GM21423 (cell line): ENCODE results near the gene FADD.

Source experiments
- ATAC-seq: cut with Tn5 transposase; IDR thresholded peaks from one replicate; pipeline ENCODE4 v1.9.1; 2021; ENCODE audit warnings: mild to moderate bottlenecking, moderate library complexity; ENCODE audit not compliant: unreplicated experiment

Gene FADD, protein sequence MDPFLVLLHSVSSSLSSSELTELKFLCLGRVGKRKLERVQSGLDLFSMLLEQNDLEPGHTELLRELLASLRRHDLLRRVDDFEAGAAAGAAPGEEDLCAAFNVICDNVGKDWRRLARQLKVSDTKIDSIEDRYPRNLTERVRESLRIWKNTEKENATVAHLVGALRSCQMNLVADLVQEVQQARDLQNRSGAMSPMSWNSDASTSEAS

DNA sequence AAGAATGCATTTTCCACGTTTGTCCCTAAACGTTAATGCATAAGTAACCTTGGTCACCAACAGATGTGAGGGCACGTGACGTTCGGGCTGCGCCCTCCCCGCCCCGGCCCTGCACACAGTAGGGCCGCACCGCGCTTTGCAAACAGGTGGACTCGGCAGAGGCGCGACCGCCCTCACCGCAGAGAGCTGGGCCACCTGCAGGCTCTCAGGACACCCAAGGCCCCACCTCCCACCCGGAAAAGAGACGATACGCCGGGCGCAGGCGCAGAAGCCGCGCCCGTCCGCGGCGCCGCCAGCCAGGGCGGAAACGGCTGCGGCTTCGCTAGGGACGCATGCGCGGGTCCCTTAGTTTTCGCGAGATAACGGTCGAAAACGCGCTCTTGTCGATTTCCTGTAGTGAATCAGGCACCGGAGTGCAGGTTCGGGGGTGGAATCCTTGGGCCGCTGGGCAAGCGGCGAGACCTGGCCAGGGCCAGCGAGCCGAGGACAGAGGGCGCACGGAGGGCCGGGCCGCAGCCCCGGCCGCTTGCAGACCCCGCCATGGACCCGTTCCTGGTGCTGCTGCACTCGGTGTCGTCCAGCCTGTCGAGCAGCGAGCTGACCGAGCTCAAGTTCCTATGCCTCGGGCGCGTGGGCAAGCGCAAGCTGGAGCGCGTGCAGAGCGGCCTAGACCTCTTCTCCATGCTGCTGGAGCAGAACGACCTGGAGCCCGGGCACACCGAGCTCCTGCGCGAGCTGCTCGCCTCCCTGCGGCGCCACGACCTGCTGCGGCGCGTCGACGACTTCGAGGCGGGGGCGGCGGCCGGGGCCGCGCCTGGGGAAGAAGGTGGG, at the start of gene FADD:
TSS of gene FADD (plus strand) at position 377 of the 831 bp plus-strand sequence. CDS start at position 541, 164 bp downstream.
- peak; percentile 75 for ATAC-seq

DNA sequence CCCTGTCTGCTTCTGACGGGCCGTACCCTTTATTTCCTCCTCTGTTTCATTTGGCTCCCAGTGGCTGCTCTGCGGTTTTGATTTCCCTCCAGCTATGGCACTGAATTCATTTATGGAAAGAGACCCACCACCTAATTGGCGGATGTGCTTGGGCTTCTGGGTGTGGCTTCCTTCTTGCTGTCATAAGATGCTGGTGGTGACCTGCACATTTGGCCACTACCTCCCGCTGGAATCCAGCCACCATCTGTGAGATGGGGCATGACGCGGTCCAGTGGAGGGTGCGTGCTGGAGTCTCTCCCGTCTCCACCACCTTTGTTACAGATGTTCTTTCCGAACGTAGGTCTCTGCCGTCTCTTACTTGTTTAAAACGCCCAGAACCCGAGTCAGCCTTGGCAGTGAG, 47.7 kb upstream of the FADD start:
- no peak for ATAC-seq

DNA sequence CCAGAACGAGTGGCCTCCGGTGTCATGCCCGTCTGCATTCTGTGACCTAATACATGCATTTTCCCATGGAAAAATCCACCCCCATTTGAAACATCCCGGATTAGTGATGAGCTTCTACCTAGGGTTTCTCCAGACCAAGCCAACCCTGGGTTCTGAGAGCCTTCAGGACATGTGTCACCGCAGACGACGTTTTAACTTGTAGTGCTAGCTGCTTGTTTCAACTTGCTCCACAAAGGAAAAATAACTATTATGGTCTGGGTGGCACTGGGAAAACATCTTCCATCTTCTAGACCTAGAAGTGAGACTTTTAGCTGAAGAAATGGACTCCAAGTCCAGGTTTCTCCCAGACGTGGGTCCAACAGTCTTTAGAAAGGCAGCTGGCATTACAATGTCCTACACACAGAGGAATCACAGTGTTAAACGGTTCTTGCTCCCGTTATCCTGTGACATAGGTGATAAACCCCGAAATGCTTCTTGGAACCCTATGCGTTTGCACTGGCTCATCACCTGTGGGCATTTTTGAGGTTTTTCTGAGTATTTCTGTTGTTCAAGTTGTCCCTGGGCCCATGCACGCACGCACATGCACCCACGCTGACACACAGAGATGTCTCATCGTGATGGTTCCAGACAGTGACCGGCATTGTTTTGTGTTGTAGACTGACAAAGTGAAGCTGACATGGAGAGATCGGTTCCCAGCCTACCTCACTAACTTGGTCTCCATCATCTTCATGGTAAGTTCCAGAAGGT, 46.6 kb upstream of the FADD start:
- ATAC-seq: no peak

DNA sequence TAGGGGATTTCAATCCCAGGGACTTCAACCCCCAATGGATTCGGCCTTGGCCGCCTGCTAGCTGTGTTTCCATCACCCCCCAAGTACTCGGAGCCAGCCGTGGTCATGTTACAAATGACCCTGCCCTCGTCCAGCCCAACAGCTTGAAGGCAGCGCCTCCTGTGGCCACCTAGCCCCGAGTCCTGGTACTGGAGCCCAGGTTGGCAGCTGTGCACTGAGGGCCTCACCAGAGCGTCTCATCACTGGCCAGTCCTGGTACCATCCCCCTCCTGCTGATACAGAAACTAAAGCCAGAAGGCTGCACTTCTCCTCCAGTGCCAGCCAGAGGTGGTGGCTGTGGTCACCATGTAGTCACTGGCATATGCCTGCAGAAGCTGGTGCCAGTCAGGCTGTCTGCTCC, 44.9 kb upstream of the FADD start:
- no peak for ATAC-seq

DNA sequence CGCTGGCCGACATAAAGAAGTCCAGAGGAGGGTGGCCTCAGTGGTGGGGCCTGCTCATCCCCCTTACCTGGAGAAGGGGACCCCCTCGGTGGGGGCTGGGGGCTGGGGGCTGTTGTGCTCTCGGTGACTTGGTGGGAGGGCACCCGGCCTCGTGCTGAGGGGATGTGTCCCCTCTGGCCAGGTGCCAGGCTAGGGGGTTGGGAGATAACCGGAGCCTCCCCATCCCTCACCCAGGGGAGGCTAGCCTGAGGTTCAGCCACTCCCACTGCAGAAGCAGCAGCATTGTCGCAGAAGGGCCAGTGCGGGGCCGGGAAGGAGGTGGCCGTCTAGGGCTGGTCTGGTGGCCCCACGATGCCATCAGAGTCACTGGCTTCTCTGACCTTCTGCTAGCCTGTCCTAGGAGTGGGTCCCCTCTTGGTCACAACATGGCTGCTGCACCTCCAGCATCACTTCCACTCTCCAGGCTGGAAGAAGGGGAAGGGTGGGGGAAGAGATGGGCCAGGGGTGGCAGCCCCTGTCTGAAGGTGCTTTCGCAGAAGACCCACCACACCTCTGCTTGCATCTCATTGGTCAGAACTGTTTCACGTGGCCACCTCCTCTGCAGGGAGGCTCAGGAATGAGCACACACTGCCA, 44.2 kb upstream of the FADD start:
- ATAC-seq: no peak

DNA sequence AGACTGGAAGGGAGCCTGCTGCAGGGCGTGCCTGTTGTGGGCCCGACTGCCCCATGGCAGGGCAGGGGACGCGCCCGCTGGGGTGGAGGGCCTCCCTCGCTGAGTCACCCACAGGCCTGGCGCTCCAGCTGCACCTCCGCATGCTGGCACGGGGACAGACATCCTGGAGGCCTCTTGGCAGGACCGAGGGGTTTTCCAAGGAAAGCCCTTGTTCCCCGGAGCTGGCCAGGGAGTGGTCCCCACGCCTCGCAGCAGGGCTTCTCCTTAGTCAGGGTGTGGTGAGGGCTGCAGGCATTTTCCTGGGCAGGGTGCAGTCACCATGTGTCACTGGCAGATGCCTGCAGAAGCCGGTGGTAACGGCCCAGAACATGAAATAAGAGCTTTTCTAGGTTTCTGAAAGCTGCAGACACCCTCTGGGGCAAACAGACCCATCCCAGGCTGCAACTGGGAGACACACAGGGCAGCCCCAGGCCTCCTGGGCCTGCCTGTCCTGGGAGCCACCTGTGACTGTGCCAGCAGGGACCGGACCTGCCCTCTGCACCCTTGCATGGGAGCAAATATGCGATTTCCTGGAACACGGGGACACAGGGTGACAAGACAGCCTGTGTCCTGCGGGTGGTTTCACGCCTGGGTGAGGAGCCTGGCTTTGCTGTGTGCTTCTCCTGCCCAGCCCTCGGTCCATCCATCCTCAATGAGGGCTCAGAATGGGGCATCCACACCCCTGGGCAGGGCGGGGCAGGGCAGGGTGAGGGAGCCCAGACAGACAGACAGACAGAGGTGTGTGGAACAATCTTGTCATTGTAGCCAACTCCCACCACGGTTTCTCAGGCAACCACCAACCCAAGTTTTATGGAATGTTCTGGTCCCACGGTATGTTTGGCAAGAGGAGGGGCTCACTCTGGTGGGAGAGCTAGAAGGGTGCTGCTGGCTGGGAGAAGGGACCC, 43.2 kb upstream of the FADD start:
- ATAC-seq: no peak

DNA sequence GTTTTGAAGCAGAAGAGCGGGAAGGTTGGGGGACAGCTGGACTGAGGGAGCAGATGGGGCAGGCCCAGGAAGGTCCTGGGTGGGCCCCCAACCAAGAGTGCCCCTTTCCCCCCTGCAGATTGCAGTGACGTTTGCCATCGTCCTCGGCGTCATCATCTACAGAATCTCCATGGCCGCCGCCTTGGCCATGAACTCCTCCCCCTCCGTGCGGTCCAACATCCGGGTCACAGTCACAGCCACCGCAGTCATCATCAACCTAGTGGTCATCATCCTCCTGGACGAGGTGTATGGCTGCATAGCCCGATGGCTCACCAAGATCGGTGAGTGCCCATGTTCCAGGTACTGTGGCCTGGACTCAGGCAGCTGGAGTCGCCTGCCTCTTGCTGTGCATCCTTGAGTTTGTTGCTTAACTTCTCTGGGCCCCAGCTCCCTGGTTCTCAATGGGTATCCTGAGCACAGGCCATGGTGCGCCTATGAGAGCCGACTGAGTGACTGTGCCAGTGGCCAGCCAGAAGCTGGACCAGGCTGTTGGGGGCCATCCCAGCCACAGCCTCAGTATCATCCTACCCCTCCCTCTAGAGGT, 42.0 kb upstream of the FADD start:
- ATAC-seq: no peak

DNA sequence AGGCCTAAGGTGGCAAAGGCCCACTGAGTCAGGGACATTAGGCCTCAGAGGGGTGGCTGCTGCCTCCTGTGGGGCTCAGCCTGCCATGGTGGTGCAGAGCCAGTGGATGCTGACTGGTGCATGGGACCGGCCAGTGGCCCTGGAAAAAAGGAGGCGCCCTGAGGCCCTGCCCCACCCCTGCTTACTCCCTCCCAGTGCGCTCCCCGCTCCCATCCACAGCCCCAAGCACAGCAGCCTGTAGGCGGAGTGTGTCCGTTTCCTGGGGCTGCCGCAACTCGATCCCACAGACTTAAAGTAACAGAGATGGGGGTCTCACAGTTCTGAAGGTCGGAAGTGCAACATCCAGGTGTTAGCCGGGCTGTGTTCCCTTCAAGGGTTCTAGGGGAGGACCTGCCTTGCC, 38.4 kb upstream of the FADD start:
- ATAC-seq: no peak

DNA sequence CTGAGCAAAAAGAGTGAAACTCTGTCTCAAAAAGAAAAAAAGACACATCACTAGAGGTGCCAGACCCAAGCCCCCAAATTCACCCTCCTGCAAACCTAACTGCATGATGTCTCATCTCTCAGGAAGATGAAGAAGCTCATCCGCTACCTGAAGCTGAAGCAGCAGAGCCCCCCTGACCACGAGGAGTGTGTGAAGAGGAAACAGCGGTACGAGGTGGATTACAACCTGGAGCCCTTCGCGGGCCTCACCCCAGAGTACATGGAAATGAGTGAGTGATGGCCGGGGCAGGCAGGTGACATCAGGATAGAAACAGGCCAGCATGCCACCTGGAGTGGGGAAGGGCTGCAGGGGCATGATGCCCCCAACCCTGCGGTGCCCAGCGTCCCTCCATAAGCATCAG, 36.0 kb upstream of the FADD start:
- no peak for ATAC-seq

DNA sequence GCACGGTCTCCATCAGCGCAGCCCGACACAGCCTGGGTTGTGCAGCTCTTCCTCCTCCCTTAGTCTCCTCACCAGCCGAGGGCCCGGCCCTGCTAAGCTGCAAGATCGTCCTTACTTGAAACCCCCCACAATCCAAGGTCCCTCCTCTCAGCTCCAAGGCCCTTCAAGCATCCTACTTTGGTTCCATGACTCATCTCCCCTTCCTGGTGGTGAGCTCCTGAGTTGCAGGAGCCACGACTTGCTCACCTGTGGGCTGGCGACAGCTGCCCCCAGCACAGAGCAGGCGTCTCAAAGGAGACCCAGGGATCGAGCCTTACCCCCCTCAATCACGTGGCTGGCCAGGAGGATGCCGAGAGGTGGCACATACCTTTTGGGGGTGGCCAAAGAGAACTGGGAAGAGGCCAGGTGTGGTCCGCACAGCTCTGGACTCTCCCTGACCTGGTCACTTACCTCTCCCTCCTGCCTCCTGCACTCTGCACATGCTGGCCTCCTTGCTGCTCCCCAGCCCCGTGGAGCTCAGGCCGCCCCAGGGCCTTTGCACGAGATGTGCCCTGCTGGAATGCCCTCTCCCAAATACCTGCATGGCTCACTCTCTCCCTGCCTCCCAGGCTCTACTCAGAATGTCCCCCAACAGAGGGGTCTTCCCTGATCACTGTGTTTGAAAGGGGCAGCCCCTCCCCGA, 35.2 kb upstream of the FADD start:
- no peak for ATAC-seq

DNA sequence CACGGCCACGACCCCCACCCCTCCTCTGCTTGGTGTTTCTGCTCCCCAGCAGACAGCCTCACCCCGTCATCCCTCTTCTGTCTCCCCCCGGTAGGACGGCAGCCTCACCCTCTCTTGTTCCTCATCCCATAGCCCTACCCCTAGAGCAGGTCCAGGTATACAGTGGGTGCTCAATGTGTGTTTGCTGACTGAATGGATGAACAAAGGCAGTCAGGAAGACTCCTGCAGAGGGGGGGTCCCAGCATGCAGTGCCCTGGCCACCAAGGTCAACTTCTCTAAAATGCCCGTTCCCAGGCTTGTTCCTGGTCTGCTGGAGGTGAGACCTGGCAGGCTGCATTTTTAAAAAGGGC, 34.7 kb upstream of the FADD start:
- no peak for ATAC-seq

DNA sequence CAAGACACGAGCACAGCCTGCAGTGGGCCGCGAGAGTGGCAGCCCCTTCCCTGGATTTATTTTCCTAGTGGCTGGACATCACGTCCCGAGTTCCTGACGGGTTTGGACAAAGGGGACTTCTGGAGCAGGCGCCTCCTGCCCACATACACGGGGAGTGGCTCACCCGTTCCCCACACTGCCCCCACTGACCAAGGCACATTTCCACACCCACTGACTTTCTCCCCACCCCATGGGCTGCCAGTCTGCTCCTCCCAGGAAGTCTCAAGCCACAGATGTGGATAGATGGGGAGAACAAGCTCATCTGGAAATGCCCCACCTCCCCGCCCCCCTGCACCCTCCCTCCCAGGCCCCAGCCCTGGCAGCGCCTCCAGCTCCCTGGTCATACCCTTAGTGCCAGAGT, 34.0 kb upstream of the FADD start:
- no peak for ATAC-seq

DNA sequence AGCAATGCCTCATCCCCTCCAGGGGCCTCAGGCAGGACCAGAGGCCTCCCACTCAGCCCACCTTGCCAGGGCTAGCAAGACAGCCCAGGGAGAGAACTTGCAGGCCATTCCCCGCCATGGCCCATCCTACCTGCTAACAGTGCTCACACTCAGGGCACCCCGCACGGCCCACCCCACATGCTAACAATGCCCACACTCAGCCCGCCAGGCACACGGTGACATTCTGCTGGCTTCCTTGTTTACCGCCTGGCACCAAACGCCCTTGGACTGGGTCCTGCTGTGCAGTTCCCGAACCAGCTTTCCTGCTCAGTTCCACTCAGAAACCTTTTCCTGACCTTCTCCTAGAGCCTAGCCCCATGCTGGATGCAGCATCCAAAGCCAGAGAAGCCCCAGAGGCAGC, 33.5 kb upstream of the FADD start:
- ATAC-seq: no peak

DNA sequence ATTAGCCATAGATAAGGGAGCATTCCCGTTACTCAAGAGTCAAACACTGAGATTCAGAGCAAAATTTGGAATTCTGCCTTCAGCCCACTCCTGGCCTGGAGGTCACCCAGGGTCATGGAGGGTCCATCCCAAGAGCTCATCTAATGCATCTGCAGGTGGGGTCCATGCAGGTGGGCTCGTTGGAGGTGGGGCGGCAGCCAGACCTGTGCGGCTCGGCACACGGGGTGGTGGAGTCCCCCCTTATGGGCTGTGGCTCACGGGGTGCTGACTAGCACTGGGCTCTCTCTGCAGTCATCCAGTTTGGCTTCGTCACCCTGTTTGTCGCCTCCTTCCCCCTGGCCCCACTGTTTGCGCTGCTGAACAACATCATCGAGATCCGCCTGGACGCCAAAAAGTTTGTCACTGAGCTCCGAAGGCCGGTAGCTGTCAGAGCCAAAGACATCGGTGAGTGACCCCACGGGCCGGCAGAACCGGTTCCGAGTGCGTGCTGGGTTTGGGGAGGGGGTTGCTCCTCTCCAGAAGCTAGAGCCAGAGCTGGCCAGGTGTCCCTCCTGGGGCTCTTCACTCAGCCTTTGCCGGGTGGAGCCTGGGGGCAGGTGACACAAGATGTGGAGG, 32.4 kb upstream of the FADD start:
- no peak for ATAC-seq

DNA sequence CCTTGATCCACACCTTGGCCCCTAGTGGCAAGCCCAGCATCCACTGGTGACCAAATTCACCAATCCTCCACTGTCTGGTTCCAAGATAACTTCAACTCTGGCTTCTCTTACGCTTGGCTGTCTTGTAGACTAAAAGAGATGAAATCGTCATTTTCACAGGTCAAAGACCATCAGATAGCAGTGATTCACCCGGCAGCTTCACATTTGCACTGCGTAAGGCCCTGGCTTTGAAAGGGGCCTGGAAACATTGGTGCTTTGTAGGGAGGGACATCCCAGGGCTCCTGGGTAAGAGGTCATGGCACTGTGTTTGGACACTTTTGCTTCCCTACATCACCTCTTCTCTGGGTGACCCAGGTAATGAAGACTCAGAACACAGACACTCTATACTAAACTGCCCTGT, 30.1 kb upstream of the FADD start:
- ATAC-seq: no peak

DNA sequence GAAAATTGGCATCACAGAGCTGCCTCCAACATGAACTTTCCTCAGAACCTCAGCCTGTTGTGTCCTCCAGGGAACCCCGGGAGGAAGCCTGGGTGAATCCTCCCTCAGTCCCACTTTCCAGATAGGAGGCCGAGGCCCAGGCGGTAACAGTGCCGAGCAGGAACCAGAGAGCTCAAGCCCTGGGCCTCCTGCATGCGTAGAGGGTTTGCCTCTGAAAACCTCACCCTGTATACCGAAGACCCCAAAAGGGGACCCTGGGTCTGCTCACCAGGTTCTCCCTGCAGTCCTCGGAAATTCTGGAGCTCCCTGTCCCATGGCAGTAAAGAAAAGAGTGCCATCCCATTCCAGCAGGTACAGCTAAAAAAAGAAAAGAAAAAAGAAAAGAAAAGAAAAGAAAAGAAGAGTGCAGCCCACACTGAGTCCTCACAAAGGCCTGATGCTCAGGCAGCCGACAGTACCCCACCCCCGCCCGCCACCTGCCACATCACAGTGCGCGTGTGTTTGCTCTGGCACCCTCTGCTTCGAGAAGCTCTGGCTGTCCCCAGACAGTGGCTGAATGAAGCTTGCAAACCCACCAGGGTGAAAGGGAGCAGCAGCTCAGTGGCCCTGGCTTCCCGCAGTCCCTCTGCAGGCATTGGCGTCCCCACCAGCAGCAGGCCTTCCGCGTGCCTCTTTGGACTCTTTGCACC, 28.4 kb upstream of the FADD start:
- ATAC-seq: no peak

DNA sequence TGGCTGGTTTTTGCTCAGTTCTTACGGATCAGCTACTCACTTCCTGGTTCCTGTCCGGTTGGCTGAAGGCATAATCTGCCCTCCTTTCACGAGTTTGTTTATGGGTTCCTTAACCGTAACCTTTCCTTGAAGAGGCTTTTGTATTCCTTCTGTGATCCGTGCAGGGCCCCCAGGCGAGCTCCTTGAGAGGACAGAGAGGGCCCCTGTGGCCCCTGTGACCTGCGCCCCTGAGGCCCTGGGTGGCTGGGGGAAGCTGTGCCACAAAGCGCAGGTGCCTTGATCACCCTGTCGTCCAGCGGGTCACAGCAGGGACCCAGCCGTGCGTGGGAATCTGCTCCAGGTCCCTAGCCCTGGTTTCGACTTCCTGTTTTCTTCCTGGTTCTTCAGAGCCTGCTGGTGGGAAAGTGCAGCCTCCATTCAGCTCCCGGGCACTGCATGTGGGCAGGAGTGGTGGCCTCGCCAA, 27.8 kb upstream of the FADD start:
- ATAC-seq: no peak

DNA sequence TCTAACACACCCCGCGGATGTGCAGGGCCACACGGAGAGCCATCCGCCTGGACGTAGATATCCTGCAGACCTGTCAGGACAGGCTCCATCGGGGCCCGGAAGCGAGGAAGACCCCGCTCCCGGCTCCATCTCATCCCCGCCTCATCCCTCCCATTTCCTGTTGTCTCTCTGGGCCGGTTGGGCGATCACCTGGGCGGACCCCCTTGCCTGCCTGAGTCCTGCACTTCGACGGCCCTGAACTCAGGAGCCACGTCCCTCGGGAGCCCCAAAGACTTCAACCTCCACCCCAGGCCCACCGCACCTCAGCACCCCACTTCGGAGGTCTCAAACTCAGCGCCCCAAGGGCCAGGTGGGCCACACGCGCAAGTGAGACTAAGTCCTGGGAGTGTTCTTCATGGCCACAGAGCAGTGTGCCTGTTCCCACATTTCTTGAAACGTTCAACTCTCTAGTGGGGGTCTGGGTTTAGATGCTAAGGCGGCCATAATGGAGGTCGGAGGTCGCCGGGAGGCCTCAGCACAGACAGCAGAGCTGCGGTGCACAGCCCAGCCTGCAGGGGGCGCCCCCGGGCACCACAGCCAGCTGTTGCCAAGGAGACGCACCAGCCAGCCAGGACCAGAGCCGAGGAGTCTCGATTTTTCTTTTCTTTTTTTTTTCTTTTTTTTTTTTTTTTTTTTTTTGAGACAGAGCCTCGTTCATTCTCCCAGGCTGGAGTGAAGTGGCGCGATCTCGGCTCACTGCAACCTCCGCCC, 26.0 kb upstream of the FADD start:
- no peak for ATAC-seq
